NCI-H82 treated with DMSO at 0.1 percent for 48 hours (cell line): ENCODE results near the gene MRPL52.
"Not testable (repeated sequence)": the region's sequence is repeated elsewhere in the genome, so short reads cannot be mapped to it uniquely, and the experiment has no call there.

Source experiments
- DNase-seq: peaks from one replicate; lab custom pipeline; 2025; ENCODE audit not compliant: unreplicated experiment; lab: John Stamatoyannopoulos, UW

MRPL52 gene

DNA sequence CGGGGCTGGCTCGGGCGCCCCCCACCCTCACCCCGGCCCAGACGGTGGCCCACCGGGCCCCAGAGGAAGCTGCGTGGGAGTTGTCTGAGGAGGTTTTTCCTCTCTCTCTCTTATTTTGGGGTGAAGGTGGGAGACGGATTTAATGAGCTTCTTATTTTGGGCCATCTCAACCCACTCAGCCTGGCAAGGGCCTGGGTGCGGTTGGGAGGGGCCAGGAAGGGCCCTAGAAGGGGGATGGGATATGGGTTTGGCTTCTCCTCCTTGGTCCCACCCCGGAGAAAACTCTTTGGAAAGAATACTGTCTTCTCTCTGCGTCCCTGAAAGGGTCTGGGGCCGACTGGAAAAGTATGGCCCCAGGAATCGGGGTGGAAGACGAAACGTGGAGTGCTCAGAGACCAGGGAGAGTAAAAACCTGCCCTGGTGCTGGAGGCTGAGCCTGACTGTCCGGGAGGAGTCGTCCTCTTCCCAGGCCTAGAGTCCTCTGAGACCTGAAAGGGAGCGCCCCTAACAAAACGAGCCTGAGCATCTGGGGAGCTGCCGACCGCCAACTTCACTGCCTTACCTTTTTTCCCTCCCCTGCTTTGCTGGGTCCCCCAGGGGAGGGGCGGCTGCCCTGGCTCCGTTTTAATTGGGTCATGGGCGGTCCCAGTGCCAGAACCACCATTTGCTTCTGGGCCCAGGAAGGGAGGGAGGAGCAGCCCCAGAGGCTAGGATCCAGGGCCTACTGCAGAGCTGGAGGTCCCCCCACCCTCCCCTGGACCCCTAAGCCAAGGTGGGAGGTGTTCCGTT, 8.3 kb downstream of the MRPL52 start:
- no peak for DNase-seq

DNA sequence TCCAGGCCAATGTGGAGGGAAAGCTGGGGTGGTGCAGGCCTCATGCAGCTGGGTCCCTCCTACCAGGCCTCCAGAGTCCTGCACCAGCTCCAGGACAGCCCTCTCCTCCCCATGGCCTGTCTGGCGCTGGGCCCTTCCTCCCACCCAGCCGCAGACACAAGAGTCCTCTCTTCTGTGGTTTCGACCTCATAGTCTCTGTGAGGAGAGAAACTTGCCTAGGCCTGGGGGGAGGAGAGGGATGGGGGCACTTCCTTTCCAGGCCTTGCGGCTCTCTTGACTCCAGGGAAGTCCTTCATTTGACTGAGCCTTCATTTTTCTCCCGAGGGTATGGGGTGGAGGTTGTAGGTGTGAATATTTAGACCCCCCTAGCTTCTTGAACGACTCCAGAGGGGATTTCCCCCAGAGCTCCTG, 8.9 kb downstream of the MRPL52 start:
- DNase-seq = no peak

DNA sequence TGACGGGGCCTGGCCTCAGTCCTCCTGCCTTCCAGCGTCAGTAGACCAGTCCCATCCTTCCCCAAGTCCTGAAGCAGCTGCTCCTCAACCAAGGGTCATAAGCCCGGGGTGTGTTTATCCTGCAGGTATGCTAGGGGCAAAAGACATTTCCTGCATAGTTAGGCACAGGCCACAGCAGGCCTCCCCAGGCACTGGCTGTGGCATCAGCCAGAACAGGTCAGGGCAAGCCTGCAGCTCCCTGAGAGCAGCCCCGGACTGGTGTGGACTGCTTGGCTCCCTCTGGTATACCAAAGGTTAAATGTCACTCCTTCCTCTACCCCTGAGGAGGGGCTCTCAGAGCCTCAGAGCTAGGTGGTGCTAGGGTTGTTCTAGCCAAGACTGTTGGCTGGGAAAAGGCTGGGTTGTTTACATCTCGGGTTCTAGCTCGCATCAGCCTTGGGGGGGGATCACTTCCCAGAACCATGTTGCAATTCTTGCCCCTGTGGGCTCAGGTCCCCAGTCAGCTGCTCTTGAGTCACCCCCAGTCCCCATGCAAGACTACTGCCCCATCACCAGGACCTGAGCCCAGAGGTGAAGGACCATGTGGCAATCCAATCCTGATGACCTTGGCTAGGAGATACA, 9.6 kb downstream of the MRPL52 start:
- DNase-seq = no peak

DNA sequence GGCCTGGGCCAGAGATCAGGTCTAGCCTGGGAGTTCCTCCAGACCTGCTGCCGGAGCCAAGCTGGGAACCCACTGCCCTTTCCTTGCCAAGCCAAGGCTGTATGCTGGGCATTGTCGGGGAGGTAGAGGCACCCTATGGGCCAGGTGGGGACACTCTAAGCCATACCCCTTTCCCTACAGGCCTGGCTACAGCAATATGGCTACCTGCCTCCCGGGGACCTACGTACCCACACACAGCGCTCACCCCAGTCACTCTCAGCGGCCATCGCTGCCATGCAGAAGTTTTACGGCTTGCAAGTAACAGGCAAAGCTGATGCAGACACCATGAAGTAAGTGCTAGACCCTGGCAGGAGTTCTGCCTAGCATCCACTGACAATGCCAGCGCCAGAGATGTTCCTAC, 11.6 kb downstream of the MRPL52 start:
- no peak for DNase-seq

DNA sequence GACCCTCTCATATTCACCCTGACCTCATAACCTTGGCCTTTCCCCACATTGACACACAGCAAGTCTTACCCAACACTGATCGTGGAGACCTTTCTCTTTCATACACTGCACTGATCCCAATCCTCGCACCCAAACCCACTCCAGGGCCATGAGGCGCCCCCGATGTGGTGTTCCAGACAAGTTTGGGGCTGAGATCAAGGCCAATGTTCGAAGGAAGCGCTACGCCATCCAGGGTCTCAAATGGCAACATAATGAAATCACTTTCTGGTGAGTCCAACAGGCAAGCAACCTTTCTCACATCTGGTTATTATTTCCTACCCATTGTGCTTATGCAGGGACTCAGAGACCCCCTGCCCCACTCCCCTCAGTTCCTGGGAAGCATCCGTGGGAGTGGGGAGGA, 12.1 kb downstream of the MRPL52 start:
- DNase-seq = no peak

DNA sequence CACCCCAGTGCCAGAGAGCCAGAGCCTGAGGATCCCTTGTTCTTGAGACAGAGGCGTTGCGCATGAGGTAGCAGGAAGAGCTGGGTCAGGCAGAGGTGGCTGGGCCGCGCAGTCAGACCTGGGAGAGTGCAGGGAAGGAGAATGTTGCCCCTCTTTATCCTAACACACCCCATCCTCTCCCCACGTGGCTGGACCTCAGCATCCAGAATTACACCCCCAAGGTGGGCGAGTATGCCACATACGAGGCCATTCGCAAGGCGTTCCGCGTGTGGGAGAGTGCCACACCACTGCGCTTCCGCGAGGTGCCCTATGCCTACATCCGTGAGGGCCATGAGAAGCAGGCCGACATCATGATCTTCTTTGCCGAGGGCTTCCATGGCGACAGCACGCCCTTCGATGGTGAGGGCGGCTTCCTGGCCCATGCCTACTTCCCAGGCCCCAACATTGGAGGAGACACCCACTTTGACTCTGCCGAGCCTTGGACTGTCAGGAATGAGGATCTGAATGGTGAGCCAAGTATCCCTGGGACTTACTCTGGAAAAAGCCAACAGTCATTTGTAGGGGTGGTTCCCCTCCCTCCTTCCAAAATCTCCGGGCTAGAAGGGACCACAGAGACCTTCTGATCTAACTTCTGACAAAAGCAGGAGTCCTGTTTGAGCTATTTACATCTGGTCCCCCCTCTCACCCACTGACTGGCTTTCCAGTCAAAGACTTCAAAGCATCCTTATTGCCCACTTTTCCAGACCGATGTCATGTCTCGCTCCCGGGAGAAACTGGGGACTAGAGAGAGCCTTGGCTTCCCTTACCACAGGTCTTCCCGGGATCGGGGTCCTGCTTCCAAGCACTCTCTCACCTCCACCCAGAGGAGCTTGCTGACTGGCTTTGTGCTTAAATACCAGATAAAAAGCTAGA, 12.8 kb downstream of the MRPL52 start:
- DNase-seq = no peak

DNA sequence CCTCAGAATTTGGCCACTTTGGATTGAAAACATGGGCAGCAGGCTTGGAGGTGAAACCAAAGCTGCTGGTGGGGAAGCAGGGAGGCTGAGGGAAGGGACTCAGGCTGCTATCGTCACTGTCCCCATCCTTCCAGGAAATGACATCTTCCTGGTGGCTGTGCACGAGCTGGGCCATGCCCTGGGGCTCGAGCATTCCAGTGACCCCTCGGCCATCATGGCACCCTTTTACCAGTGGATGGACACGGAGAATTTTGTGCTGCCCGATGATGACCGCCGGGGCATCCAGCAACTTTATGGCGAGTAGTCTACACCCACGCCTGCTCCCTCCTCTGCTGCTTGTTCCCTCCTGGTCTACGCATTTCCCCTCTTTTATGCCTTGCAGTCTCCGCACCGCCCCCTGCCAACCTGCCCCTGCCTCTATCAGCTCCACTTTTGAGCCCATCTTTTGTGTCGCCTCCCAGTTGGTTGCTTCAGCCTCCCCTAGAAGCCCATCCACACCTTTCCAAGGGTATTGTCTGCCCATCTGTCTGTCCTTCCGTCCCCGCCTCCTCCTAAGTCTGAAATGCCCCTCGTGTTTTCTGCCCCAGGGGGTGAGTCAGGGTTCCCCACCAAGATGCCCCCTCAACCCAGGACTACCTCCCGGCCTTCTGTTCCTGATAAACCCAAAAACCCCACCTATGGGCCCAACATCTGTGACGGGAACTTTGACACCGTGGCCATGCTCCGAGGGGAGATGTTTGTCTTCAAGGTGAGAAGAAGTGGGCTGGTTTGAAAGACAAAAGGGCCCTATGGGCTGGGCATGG, 13.6 kb downstream of the MRPL52 start:
- no peak for DNase-seq

DNA sequence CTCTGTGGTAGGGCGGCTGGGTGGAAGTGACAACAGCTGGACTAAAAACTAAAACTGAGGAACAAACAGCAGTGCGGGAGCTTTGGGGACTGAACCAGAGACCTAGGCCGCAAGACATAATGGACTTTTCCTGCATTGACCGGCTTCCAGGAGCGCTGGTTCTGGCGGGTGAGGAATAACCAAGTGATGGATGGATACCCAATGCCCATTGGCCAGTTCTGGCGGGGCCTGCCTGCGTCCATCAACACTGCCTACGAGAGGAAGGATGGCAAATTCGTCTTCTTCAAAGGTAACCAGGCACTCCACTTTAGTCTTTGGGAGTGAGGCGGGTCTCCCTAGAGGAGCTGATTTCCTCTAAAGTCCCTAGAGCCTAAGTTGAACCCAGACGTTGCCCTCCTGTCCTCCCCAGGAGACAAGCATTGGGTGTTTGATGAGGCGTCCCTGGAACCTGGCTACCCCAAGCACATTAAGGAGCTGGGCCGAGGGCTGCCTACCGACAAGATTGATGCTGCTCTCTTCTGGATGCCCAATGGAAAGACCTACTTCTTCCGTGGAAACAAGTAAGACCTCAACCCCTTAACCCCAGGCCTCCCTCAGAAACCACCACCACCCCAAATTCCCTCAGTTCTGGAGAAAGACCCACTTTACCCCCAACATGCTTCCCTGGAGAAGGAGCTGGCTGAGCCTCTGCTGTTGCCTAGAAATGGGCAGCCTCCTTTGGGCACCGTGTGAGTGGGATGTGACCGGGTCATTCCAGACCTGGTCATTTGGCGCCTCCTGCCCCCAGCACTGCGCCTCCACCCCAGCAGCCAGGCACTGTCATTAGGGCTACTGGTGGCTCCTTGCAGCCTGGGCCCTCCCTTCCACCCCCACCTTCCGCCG, 14.8 kb downstream of the MRPL52 start:
- no peak for DNase-seq

DNA sequence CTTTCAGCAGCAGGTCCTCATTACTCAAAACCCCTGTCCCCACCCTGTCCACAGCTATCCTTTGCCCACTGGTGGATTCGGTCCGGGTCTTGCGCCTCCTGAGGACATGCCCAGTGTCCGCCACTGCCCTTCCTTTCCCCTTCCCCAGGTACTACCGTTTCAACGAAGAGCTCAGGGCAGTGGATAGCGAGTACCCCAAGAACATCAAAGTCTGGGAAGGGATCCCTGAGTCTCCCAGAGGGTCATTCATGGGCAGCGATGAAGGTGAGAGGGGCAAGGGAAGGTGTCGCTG, 15.4 kb downstream of the MRPL52 start:
- DNase-seq = no peak

DNA sequence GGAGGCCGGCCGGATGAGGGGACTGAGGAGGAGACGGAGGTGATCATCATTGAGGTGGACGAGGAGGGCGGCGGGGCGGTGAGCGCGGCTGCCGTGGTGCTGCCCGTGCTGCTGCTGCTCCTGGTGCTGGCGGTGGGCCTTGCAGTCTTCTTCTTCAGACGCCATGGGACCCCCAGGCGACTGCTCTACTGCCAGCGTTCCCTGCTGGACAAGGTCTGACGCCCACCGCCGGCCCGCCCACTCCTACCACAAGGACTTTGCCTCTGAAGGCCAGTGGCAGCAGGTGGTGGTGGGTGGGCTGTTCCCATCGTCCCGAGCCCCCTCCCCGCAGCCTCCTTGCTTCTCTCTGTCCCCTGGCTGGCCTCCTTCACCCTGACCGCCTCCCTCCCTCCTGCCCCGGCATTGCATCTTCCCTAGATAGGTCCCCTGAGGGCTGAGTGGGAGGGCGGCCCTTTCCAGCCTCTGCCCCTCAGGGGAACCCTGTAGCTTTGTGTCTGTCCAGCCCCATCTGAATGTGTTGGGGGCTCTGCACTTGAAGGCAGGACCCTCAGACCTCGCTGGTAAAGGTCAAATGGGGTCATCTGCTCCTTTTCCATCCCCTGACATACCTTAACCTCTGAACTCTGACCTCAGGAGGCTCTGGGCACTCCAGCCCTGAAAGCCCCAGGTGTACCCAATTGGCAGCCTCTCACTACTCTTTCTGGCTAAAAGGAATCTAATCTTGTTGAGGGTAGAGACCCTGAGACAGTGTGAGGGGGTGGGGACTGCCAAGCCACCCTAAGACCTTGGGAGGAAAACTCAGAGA, 16.3 kb downstream of the MRPL52 start:
- no peak for DNase-seq

DNA sequence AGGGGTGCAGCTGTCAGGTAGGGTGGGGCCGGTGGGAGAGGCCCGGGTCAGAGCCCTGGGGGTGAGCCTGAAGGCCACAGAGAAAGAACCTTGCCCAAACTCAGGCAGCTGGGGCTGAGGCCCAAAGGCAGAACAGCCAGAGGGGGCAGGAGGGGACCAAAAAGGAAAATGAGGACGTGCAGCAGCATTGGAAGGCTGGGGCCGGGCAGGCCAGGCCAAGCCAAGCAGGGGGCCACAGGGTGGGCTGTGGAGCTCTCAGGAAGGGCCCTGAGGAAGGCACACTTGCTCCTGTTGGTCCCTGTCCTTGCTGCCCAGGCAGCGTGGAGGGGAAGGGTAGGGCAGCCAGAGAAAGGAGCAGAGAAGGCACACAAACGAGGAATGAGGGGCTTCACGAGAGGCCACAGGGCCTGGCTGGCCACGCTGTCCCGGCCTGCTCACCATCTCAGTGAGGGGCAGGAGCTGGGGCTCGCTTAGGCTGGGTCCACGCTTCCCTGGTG, 17.2 kb downstream of the MRPL52 start:
- no peak for DNase-seq

DNA sequence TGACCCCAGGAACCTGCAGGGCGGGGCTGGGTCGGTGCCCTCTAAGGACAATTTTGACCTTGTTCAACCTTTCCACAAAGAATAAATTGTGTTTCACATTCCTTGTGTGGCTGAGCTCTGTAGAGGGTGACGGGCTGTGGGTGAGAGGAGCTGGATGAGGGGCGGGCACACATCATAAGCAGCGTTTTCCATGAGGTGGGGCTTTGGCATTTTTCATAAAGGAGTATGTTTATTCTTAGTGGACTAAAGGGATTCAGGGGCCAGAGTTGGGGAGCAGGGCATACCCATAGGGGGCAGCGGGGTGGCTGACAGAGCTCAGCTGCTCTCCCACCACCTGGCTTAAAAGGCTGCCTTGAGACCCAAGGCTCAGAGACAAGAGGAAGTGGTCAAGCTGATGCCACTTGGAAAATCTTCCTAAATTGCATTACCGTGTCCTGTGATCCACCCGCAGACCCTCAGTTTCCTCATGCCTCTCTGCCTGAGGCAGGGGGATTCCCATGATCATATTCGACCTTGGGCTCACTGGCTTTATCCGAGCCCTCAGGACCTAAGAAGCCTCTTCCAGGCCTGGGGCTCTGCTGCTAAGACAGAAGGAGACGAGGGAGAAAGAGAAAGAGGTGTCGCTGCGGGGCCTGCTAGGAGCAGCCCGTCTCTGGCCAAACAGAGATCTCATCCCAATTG, 18.1 kb downstream of the MRPL52 start:
- DNase-seq = no peak

DNA sequence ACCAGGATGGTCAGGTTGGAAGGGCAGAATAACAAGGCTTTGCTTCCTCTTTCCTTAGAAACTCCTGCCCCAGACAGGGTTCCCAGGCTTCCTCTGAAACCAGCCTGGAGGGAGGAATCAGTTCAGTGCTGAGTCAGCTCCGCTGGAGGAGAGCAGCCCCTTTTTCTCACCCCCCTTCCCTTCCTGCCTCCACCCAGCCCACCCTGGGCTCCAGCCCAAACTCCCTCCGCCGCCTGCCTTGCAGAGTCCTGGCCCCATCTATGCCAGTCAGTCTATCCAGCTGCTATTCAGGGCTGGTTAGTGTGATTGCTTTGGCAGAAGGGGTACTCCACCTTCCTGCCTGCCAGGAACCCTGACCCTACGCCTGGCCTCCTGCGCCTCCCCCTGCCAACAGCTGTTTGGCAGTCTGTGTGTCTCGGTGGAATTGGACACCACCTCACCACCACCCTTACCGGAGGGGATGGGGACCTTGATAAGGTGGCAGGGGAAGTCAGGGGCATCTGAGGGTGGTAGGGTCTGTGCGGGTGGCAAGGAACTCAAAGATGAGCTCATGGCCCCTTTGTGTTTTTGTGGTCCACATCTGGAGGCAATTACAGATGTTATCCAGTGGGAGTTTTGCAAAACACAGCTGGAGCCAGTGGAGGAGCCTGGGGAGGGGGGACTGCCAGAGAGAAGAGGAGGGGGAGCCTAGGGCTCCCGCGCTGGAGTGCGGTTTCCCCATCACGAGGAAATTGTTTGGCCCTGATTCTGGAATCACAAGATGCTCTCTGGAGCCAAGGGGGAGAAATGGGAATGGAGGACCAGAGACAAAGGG, 18.9 kb downstream of the MRPL52 start:
- DNase-seq = no peak

DNA sequence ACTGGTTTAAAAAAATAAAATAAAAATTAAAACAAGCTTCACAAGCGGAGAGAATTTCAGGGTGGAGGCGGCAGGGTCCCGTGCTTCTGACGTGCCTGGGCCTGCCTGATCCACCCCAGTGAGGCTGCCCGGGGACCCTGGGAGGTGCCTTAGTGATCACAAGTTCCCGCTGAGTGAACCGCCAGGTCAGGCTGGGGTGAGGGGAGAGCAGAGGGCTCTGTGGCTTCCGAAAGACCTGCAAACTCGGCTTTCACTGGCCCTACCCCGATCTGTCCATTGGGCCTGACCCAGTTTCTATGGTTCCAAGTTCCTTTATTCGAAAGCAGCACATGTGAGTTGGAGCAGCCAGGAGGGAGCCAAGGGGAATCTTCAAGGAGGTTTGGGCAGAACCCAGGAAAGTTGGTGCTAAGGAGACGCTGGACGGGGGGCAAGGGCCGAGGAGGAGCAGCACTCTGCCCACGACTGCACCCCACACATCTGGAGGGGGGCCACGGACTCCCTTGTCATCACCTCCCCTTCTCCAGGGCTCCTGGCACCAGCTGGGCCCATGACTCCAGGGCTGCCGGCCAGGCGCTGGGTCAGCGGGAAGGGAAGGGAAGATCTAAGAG, 19.6 kb downstream of the MRPL52 start:
- no peak for DNase-seq

DNA sequence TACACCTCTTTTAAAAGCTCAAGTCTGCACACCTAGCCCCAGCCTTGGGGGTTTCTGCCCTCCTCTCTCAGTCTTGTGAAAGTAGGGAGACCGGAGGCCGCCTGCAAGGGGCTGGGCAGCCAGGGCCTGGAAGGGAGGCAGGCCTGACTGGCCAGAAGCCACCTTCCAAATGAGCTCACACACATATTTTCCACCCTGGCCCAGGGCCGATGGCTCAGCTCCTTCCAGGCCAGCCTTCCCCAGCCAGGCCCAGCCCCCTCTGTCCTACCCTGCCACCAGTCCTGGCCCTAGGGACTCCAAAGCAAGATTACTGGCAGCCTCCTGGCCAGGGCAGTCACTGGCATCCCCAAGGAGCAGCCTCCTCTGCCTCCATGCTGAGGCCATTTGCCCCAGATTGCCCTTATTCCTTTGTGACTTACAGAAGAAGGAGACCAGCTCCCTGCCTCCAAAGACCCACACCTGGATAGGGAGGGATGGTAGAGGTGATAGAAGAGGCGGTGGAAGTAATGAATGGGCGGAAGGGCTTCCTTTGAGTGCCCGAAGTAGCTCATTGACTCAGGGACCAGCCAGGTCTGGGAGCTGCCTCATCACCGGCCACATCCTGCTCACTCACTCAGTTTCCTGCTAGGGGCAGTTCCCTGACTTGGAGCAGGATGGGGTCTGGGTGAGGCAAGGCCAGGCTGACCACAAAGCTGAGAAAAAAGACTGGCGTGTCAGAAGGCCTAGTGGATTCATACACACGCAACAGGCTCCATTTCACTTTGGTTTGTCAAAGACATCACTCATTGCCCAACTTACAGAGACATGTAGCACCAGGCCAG, 21.5 kb downstream of the MRPL52 start:
- DNase-seq = no peak

DNA sequence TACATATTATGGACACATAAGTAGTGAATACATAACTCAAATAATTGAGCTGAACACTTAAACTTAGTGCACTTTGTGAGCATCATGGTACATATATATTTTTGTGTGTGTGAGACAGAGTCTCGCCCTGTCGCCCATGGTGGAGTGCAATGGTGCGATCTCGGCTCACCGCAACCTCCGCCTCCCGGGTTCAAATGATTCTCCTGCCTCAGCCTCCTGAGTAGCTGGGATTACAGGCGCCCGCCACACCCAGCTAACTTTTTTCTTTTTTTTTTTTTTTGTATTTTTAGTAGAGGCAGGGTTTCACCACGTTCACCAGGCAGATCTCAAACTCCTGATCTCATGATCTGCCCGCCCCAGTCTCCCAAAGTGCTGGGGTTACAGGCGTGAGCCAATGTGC, 22.5 kb downstream of the MRPL52 start:
- not testable (repeated sequence) for DNase-seq

DNA sequence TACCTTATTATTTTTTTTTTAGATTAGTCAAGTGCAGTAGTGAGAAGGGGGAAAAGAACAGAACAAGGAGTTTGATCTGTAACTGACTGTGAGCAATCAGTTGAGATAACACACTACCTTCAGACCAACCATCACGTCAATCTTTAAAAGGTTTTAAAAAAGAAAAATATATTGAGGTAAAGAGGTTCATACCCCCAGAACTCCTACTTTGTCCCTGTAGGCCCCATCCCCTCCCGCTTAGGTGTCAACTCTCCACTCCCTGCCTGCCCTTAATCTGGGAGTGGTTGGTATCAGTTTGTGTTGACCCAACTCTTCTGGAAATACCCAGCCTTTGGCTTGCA, 22.9 kb downstream of the MRPL52 start:
- DNase-seq = no peak
